Endodermal cell (in vitro differentiated cells): ENCODE results near the gene ADCYAP1R1. TPM values are rescaled to one million over a fixed set of nuclear protein-coding genes. Genes with fewer than 3 reads are reported as not detected.
A peak's percentile ranks its signal among the peaks of the same experiment; 100 is the strongest.

ENCODE experiments used
- DNase-seq: peaks from one replicate; pipeline ENCODE4 v3.0.0-alpha.2; 2017
- H3K27ac ChIP-seq: 2 replicates; pipeline ENCODE4 v1.5.1; 2013; ENCODE audit warnings: mild to moderate bottlenecking, low read depth, low read length, moderate library complexity
- H3K27me3 ChIP-seq: 2 replicates; pipeline ENCODE4 v1.6.1; 2013; ENCODE audit warnings: mild to moderate bottlenecking, low read length, moderate library complexity; ENCODE audit not compliant: insufficient read depth, control insufficient read depth, poor library complexity, severe bottlenecking
- H3K36me3 ChIP-seq: 2 replicates; pipeline ENCODE4 v1.7.0; 2013; ENCODE audit warnings: mild to moderate bottlenecking, low read length, moderate library complexity; ENCODE audit not compliant: control insufficient read depth, insufficient read depth
- H3K4me1 ChIP-seq: one replicate; pipeline ENCODE4 v1.7.0; 2013; ENCODE audit warnings: low read length; ENCODE audit not compliant: control insufficient read depth, insufficient read depth
- H3K4me3 ChIP-seq: 2 replicates; pipeline ENCODE4 v1.5.1; 2013; ENCODE audit warnings: mild to moderate bottlenecking, low read length, moderate library complexity
- H3K9ac ChIP-seq: 2 replicates; pipeline ENCODE4 v1.6.1; 2013; ENCODE audit warnings: mild to moderate bottlenecking, low read length, moderate library complexity; ENCODE audit not compliant: poor library complexity, severe bottlenecking; ENCODE audit errors: extremely low read depth
- H3K9me3 ChIP-seq: 2 replicates; pipeline ENCODE4 v1.6.1; 2013; ENCODE audit warnings: mild to moderate bottlenecking, low read length, moderate library complexity; ENCODE audit not compliant: control insufficient read depth
- H3K27ac Mint-ChIP-seq: 2 replicates; pipeline ENCODE4 v1.8.0; 2020; ENCODE audit warnings: mixed read lengths
- H3K27me3 Mint-ChIP-seq: 2 replicates; pipeline ENCODE4 v1.8.0; 2021; ENCODE audit warnings: mild to moderate bottlenecking, mixed read lengths; ENCODE audit not compliant: insufficient read depth
- H3K36me3 Mint-ChIP-seq: 2 replicates; pipeline ENCODE4 v1.8.0; 2020; ENCODE audit warnings: low read depth, mixed read lengths
- H3K4me1 Mint-ChIP-seq: 2 replicates; pipeline ENCODE4 v1.8.0; 2020; ENCODE audit warnings: mixed read lengths
- H3K4me3 Mint-ChIP-seq: 2 replicates; pipeline ENCODE4 v1.8.0; 2020; ENCODE audit warnings: mild to moderate bottlenecking, moderate library complexity, mixed read lengths
- H3K9me3 Mint-ChIP-seq: 2 replicates; pipeline ENCODE4 v1.8.0; 2020; ENCODE audit warnings: mild to moderate bottlenecking, mixed read lengths
- CTCF ChIP-seq: fragments of 200-600 bp; sonication (generic); conservative IDR thresholded peaks from 2 replicates; pipeline ENCODE4 v1.5.0; 2021; ENCODE audit warnings: antibody characterized with exemption, mild to moderate bottlenecking
- WGBS, 2 experiments: methylation state at CpG; one replicate each; pipeline versions ENCODE4 v1.1.5 to v1.1.7; 2013; ENCODE audit warnings: missing lambda C conversion rate in 2 of 2, mixed read lengths in 1 of 2; ENCODE audit not compliant: insufficient coverage in 1 of 2, insufficient read length in 1 of 2; 5-methylcytosine and 5-hydroxymethylcytosine counted together
- total RNA-seq, 2 donors: library from RNA; stranded (reverse); fragmentation: NEBNext Ultra II Directional in 1 of 2; extraction: Animal tissue kit (Norgen Biotek cat#: 25700) in 1 of 2; gene quantifications; 2 replicates in 1 of 2; 3 replicates in 1 of 2; pipeline ENCODE4 v1.2.1, GENCODE V29; 2021

The ADCYAP1R1 gene
- total RNA-seq, 2 donors from 2014 or later, result 1.2 to 2.1 TPM

- Mint-ChIP-seq H3K27ac (no peak overlapping the region), H3K27me3 (no peaks in the 10 kb centered on the region), H3K36me3 (no peaks in the 10 kb centered on the region), H3K9me3 (no peaks in the 10 kb centered on the region), H3K4me3 (no peak overlapping the region), H3K4me1 (peaks cover 5% of the 10 kb centered on the region)
- no peak for DNase-seq
- Histone ChIP-seq H3K36me3 (no peaks in the 10 kb centered on the region), H3K4me3 (no peak overlapping the region), H3K27ac (no peak overlapping the region), H3K9ac (no peak overlapping the region), H3K4me1 (no peaks in the 10 kb centered on the region), H3K27me3 (no peaks in the 10 kb centered on the region), H3K9me3 (no peaks in the 10 kb centered on the region)
- TF ChIP-seq CTCF, result no peak
- WGBS, 2 experiments, result 83 to 88% methylated on average over 2 to 4 of the region's 4 CpGs
Observed at GRCh38 chr7:31069860-31070555, 17.9 kb downstream of the ADCYAP1R1 start.

GRCh38 chr7:31070991-31071644 is 19.0 kb downstream of the ADCYAP1R1 start:
- no peak for TF ChIP-seq CTCF
- Histone ChIP-seq H3K9ac (no peak overlapping the region), H3K36me3 (no peaks in the 10 kb centered on the region), H3K9me3 (no peaks in the 10 kb centered on the region), H3K4me3 (no peak overlapping the region), H3K27me3 (no peaks in the 10 kb centered on the region), H3K4me1 (no peaks in the 10 kb centered on the region), H3K27ac (peak overlapping the region; percentile 57)
- H3K27me3 Mint-ChIP-seq, result no peaks in the 10 kb centered on the region
- no peaks in the 10 kb centered on the region for H3K36me3 Mint-ChIP-seq
- H3K27ac Mint-ChIP-seq, result no peak overlapping the region
- no peak overlapping the region for H3K4me3 Mint-ChIP-seq
- WGBS, 2 experiments, result 91 to 93% methylated on average over 4 to 8 of the region's 8 CpGs
- H3K4me1 Mint-ChIP-seq, result peaks cover 5% of the 10 kb centered on the region
- no peaks in the 10 kb centered on the region for H3K9me3 Mint-ChIP-seq
- no peak for DNase-seq

- TF ChIP-seq CTCF, result no peak
- 60 to 100% methylated on average over 2 to 3 of the region's 3 CpGs for WGBS, 2 experiments
- H3K27me3 Mint-ChIP-seq, result no peaks in the 10 kb centered on the region
Observed at GRCh38 chr7:31071645-31072029, 19.5 kb downstream of the ADCYAP1R1 start.

More at GRCh38 chr7:31071645-31072029, 19.5 kb downstream of the ADCYAP1R1 start:
- Mint-ChIP-seq H3K4me3 (no peak overlapping the region), H3K4me1 (peaks cover 5% of the 10 kb centered on the region), H3K9me3 (no peaks in the 10 kb centered on the region), H3K36me3 (no peaks in the 10 kb centered on the region), H3K27ac (no peak overlapping the region)
- no peaks in the 10 kb centered on the region for H3K36me3 ChIP-seq
- DNase-seq, result no peak
- H3K27me3 ChIP-seq, result no peaks in the 10 kb centered on the region
- H3K9ac ChIP-seq, result no peak overlapping the region
- H3K4me3 ChIP-seq, result no peak overlapping the region
- no peaks in the 10 kb centered on the region for H3K4me1 ChIP-seq
- H3K27ac ChIP-seq, result no peak overlapping the region
- H3K9me3 ChIP-seq, result no peaks in the 10 kb centered on the region
